ENCODE measurements around the gene ANXA9. TPM values are rescaled to one million over a fixed set of nuclear protein-coding genes. Genes with fewer than 3 reads are reported as not detected.
A peak's percentile ranks its signal among the peaks of the same experiment; 100 is the strongest.

Gene ANXA9
- total and polyA plus RNA-seq, 5 experiments from 2014 or later, result 0.10 to 0.49 TPM; not detected in 3

DNA sequence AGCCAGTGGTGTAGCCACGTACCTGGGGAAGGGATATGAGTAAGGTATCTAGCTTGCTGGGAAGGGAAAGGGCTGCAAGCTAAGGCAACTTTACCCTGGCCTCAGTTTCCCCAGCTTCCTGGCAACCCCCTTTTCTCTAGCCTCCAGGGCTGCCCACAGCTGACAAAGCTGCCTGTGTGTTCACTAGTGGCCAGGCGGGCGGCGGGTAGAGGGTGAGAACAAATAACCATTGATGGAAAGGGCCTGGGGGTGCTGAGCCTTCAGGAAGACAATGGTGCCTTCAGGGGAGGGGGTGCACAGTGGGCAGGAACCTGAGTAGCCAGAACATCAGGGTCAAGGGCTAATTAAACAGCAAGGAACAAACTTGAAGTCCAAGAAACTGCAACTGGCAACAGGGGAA is 13.6 kb upstream of the ANXA9 start:
- DNase-seq (no peak), ATAC-seq (no peak)
- Mint-ChIP-seq H3K4me3 (no peak overlapping the region), H3K27ac (peak overlapping the region in 5 of 10 donors; percentile 21 to 84 (median 40)), H3K36me3 (peaks cover 0 to 54% (median 7%) of the 10 kb centered on the region in 3 donors), H3K27me3 (no peaks in the 10 kb centered on the region), H3K9me3 (no peaks in the 10 kb centered on the region), H3K4me1 (peaks cover 21 to 60% (median 39%) of the 10 kb centered on the region in 4 donors)
- POLR2A ChIA-PET, result interaction anchor here (0.7 kb wide), 1 partner anchor 12 kb away, joined by 3 read pairs; no protein-coding TSS in a partner anchor

DNA sequence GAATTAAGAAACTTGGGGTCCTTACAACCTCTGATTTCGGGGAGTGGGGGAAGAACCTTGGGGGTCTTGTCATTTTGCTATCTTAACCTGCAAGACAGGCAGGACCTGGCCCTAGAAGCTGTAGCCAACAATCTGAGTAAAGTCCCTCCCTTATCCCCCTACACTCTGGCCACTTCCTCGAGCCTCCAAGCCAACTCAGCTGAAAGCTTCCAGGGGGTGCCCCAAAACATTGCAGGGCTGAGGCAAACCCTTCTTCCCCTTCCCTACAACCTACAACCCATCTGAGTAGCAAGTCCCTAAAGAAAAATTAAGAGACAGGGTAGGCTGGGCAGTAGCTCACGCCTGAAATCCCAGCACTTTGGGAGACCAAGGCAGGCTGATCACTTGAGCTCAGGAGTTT is 12.5 kb upstream of the ANXA9 start:
- peaks cover 0 to 43% (median 7%) of the 10 kb centered on the region in 3 donors for H3K36me3 Mint-ChIP-seq
- H3K27me3 Mint-ChIP-seq, result no peaks in the 10 kb centered on the region
- no peak for ATAC-seq
- H3K4me1 Mint-ChIP-seq, result peaks cover 21 to 56% (median 42%) of the 10 kb centered on the region in 4 donors
- no peak overlapping the region for H3K4me3 Mint-ChIP-seq
- no peaks in the 10 kb centered on the region for H3K9me3 Mint-ChIP-seq
- peak overlapping the region in 9 of 10 donors; percentile 9 to 92 (median 76) for H3K27ac Mint-ChIP-seq
- DNase-seq, result no peak
- POLR2A ChIA-PET, result interaction anchor here (0.6 to 1.5 kb wide), 5 partner anchors 9 to 606 kb away, joined by 3 to 6 read pairs (median 4); partner anchors contain the start of gene RPRD2

DNA sequence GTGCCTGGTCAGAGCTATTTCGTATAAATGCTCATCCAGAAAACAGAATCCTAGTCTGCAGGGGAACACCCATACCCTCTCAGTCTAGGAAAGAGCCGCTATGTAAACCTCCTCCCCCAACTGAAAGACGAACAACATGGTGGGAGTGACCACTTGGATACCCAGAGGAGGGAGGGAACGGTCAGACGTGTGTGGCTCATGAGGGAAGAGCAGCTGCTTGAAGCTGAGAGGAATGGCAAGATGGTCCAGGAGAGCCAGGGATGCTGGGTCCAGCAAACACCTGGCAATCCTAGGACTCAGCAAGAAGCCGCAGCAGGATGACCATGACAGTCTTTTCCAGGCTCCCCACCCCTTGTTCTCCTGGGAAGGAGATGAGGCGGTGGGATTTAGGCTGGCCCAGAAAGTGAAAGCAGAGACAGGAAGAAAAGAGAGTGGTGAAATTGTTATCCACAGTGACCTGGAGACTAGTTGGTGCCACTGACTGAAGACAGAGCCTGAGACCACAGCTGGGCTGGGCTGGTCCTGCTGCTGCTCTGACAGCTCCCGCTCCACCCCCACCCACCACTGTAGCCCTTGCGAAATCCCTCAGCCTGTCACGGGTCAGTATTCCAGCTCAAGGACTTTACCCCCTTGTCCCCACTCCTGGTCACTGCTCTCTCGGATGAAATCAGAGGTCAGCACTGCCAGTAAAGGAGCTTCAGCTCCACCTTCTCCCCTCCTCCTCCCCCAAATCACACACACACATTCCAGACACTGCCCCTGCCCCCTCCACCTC is 11.1 kb upstream of the ANXA9 start:
- Mint-ChIP-seq H3K4me1 (peaks cover 22 to 58% (median 48%) of the 10 kb centered on the region in 4 donors), H3K27me3 (no peaks in the 10 kb centered on the region)
- no peak for ATAC-seq

DNA sequence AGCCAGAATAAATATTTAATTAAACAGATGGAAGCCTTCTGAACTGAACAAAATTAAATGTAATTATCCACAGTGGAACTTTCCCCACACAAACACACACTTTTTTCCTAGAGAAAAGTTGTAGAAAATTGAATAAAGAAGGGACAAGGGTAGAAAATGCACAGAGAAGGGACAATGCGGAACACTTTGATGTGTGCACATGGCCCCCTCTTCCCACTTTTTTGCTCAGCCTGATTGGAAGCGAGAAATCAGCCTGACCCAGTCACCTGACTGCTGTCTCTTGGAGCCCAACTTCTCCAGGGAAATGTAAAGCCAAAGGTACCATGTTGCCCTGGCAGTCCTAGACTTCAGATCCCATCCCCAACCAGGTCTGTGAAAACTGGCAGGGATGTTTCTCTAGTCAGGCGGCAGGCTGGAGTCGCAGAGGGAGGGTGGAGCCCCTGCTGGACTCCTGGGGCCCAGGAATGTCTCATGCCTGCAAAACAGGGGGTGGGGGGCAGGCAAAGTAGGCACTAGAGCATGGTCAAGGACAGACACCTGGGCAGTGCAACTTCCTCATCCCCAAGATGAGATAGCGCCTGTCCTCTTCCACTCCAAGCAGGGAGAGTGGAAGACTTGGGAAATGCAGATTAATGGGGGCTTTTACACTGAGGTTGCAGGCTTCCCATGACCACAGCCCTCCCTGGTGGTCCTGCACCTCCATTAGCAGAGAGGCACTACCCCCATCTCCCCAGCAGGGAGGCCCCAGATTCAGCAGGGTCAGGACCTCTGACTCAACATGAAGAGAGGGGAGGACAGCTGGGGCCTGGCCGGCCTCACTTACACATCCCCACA is 10.3 kb upstream of the ANXA9 start:
- DNase-seq (no peak), ATAC-seq (no peak)
- H3K36me3 Mint-ChIP-seq, result peaks cover 0 to 24% (median 7%) of the 10 kb centered on the region in 3 donors
- POLR2A ChIA-PET, result no interaction called here
- H3K4me3 Mint-ChIP-seq, result peak overlapping the region; percentile 82 to 93 (median 90)
- H3K27me3 Mint-ChIP-seq, result no peaks in the 10 kb centered on the region
- no peaks in the 10 kb centered on the region for H3K9me3 Mint-ChIP-seq
- H3K4me1 Mint-ChIP-seq, result peaks cover 25 to 66% (median 56%) of the 10 kb centered on the region in 4 donors
- H3K27ac Mint-ChIP-seq, result peak overlapping the region; percentile 76 to 95 (median 92)

More for the DNA sequence above, 11.1 kb upstream of the ANXA9 start:
- DNase-seq, result no peak
- Mint-ChIP-seq H3K4me3 (peak overlapping the region in 8 of 10 donors; percentile 14 to 61 (median 44)), H3K36me3 (peaks cover 0 to 32% (median 7%) of the 10 kb centered on the region in 3 donors), H3K27ac (peak overlapping the region; percentile 71 to 95 (median 92)), H3K9me3 (no peaks in the 10 kb centered on the region)
- POLR2A ChIA-PET, result interaction anchor here (0.7 to 1.5 kb wide), 2 partner anchors 8 to 158 kb away, joined by 3 to 6 read pairs; no protein-coding TSS in a partner anchor

DNA sequence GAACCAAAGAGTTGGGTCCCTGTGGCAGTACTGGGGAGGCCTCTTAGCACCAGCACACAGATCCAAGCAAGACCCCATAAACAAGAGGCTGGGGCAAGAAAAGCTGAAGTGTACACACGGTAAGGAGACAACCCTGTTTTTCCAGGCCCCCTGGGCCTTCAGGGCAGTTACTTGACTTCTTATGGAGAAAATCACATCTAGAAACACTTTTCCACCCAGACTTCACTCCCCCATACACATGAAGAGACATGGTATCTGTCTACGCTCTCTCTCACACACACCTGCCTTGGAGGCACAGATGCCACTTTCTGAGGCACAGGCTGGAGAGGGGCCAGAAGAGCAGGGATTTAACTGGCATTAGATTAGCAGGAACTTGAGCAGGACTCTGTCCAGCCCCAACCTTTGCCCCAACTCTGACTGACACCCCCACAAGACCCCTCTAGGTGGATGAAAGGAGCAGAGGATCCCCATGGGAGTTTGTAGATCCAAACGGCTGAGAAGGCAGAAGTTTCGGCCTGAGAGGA is 9.6 kb upstream of the ANXA9 start:
- Mint-ChIP-seq H3K27me3 (no peaks in the 10 kb centered on the region), H3K27ac (peak overlapping the region; percentile 76 to 95 (median 92)), H3K9me3 (no peaks in the 10 kb centered on the region), H3K4me1 (peaks cover 32 to 70% (median 63%) of the 10 kb centered on the region in 4 donors), H3K4me3 (peak overlapping the region; percentile 82 to 93 (median 90)), H3K36me3 (peaks cover 0 to 17% (median 7%) of the 10 kb centered on the region in 3 donors)
- no peak for DNase-seq
- POLR2A ChIA-PET, result no interaction called here
- ATAC-seq, result no peak

DNA sequence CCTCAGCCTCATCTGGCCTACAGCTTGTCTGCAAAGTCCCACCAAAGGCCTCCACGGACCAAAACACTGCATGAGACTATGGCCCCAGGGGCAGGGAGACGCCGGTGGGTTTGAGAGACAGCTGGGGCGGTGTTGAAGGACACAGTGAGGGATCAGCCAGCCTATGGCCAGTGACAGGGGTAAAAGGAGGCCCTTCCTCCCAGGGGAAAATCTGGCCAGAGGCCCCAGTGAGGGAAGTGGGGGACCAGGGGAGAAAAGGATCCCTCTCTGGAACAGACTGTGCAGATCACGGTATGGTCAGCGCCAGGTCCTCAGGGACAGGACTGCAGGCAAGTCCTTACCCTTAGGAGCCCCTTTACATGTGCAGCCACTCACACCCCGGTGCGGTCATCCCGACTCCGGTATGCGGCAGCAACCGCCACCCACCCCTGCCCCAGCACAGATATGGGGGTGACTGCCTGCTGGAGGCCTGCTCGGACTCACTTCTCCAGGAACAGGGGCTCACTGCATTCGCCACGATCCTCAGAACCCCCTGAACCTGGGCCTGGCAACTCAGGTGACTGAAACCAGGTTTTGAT is 8.7 kb upstream of the ANXA9 start:
- peak in 2 of 10 donors; percentile 17 to 66 for DNase-seq

DNA sequence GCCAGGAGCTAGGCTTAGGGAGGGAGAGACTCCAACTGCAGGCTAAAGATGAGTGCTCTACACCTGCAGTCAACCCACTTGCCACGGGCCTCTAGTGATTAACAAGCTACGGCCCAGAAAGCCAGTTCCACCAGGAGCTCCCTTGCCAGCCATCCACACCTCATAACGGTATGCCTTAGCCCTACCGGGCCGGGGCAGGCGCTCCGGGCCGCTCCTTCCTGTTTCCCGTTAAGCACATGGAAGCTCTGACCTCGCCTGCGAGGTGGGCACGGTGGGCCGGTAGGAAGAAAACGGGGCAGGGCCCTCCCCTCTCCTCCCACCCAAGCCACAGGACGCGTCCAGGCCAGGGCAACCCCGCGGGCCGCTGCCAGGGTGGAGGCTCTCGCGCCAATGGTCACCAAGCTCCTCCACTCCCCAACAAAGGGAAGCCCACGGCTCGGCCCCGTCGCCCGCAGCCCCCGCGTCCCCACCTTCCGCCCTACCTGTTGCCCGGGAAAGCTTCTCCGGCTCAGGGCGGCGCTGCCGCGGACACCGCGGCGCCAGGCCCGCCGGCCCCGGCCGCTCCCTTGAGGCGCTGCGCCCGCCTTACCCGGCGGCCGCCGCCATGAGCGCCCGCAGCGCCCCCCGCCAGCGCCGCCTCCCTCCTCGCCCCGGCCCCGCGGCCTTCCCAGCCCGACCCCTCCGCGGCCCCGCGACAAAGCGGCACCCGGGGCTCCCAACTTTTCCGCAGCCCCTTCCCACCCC is 8.1 kb upstream of the ANXA9 start:
- H3K4me1 Mint-ChIP-seq, result peaks cover 34 to 77% (median 74%) of the 10 kb centered on the region in 4 donors
- H3K9me3 Mint-ChIP-seq, result no peaks in the 10 kb centered on the region
- peak in 9 of 10 donors; percentile 5 to 49 (median 24) for DNase-seq
- peak overlapping the region; percentile 76 to 95 (median 93) for H3K27ac Mint-ChIP-seq
- ATAC-seq, result peak; percentile 43 to 55
- POLR2A ChIA-PET, result interaction anchor here (0.5 to 4.5 kb wide), 23 partner anchors 9 to 750 kb away, joined by 3 to 32 read pairs (median 5); partner anchors contain the start of genes ENSA, GABPB2, MINDY1 and SETDB1
- no peaks in the 10 kb centered on the region for H3K27me3 Mint-ChIP-seq
- peaks cover 0 to 2% (median 0%) of the 10 kb centered on the region in 3 donors for H3K36me3 Mint-ChIP-seq
- peak overlapping the region; percentile 82 to 93 (median 90) for H3K4me3 Mint-ChIP-seq

More for the DNA sequence above, 8.7 kb upstream of the ANXA9 start:
- ATAC-seq, result no peak
- Mint-ChIP-seq H3K36me3 (peaks cover 0 to 8% (median 0%) of the 10 kb centered on the region in 3 donors), H3K4me1 (peaks cover 33 to 73% (median 69%) of the 10 kb centered on the region in 4 donors), H3K27ac (peak overlapping the region; percentile 76 to 95 (median 93)), H3K27me3 (no peaks in the 10 kb centered on the region), H3K9me3 (no peaks in the 10 kb centered on the region), H3K4me3 (peak overlapping the region; percentile 82 to 93 (median 90))
- POLR2A ChIA-PET, result interaction anchor here (0.6 to 4.5 kb wide), 17 partner anchors 9 to 485 kb away, joined by 3 to 32 read pairs (median 5); partner anchors contain the start of genes GABPB2, MINDY1, SETDB1 and TNFAIP8L2

DNA sequence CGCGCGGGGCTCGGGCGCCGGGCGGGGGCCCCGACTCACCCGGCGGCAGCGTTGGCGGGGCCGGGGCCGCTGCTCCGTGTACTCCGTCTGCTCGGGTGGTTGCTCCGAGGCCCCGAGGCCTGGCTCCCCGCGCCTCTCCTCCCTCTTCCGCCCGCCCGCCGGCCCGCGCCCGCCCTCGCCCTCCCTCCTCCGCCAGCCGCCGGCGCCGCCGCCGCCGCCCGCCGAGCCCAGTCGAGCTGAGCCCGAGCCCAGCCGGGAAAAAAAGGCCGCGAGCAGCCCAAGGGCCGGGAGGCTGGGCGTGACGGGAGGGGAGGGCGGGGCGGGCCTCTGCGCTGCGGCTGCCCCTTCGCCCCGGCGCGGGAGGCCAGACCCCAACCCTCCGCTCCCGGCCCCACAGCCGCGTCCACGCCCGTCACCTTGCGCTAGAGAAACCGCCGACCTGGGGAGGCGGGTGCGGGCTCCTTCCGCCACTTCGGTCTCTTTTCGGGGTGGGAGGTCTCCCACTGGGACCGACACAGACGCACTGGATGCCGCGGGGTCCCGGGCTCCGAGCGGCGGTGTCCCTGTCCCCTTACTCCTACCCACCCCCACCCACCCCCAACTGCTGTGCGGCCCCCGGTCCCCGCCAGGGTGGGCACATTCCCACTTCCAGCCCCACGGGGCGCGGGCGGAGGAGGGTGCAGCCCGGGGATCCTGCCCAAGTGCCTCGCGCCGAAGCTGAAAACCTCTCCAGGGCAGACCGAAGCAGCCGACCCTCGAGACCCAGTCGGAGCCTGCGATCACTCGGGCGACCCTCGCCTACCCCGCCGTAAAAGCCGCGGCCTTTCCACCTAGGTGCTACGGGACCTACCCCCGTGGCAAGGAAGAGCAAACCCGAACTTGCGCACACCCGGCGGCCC is 7.3 kb upstream of the ANXA9 start, which contains the start of gene CERS2:
Gene CERS2, minus strand, starts transcription at position 256 of the 899 bp plus-strand sequence. CDS start 5,745 bp downstream, outside the sequence.
- Mint-ChIP-seq H3K27ac (peak within 1 kb of the TSS; percentile 92 to 95 (median 93)), H3K36me3 (no peaks in the 10 kb centered on the region), H3K27me3 (no peaks in the 10 kb centered on the region), H3K4me1 (peaks cover 34 to 82% (median 78%) of the 10 kb centered on the region in 4 donors), H3K9me3 (no peaks in the 10 kb centered on the region), H3K4me3 (peak within 1 kb of the TSS; percentile 82 to 93 (median 90))
- peak; percentile 67 to 74 for ATAC-seq
- peak; percentile 65 to 88 (median 76) for DNase-seq
- POLR2A ChIA-PET, result interaction anchor here (0.5 to 4.5 kb wide), 17 partner anchors 8 to 613 kb away, joined by 3 to 32 read pairs (median 5); partner anchors contain the start of genes ENSA, MINDY1, SETDB1 and TNFAIP8L2

DNA sequence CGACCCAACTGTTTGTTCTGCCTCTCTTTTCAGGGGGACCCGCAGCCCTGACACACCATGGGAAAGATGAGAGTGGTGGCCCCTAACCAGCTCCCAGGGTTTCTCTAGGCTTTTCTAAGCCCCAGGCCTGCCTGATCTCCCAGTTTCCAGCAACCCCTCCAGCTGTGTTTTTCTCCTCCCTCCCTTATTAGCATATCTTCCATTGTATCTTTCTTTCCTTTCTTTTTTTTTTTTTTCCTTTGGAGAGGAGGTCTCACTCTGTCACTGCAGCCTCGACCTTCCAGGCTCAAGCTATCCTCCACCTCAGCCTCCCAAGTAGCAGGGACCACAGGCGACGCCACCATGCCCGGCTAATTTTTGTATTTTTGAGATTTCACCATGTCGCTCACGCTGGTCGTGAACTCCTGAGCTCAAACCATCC is 5.7 kb upstream of the ANXA9 start:
- DNase-seq (no peak), ATAC-seq (no peak)
- Mint-ChIP-seq H3K4me3 (peak overlapping the region; percentile 21 to 92 (median 79)), H3K27me3 (no peaks in the 10 kb centered on the region), H3K4me1 (peaks cover 29 to 68% (median 63%) of the 10 kb centered on the region in 4 donors), H3K27ac (peak overlapping the region; percentile 44 to 96 (median 91)), H3K36me3 (no peaks in the 10 kb centered on the region), H3K9me3 (no peaks in the 10 kb centered on the region)
- POLR2A ChIA-PET, result interaction anchor here (0.6 to 4.5 kb wide), 6 partner anchors 15 to 317 kb away, joined by 3 to 32 read pairs (median 4); partner anchors contain the start of genes MINDY1 and SETDB1
